Lung (tissue), 12 donors: ENCODE measurements around the gene ETV6. TPM values are rescaled to one million over a fixed set of nuclear protein-coding genes. Genes with fewer than 3 reads are reported as not detected.

Source experiments
- ATAC-seq: fragments of 200-7000 bp; cut with Tn5 transposase; one replicate; pipeline ENCODE4 v1.9.1; 2020; ENCODE audit warnings: moderate number of reproducible peaks; ENCODE audit not compliant: insufficient read depth, low FRiP score
- DNase-seq, 3 donors: peaks; one replicate each; pipeline ENCODE4 v3.0.0-alpha.2; 2013 to 2017
- H3K27ac ChIP-seq, 2 donors: one replicate each; pipeline ENCODE4 v1.5.1; 2013; ENCODE audit warnings: mild to moderate bottlenecking in 2 of 2, moderate library complexity in 2 of 2, control low read depth in 1 of 2, inconsistent platforms in 1 of 2, low read depth in 1 of 2, low read length in 1 of 2
- H3K27me3 ChIP-seq, 3 donors: one replicate each; pipeline ENCODE4 v1.5.1; 2013; ENCODE audit warnings: low read length in 2 of 3; ENCODE audit not compliant: control insufficient read depth in 3 of 3, insufficient read depth in 3 of 3
- H3K36me3 ChIP-seq, 4 donors: one replicate each; pipeline ENCODE4 v1.5.1; 2013; ENCODE audit warnings: low read length in 4 of 4, mild to moderate bottlenecking in 1 of 4, moderate library complexity in 1 of 4; ENCODE audit not compliant: control insufficient read depth in 4 of 4, insufficient read depth in 4 of 4
- H3K4me1 ChIP-seq, 5 donors: one replicate each; pipeline ENCODE4 v1.5.1; 2013; ENCODE audit warnings: low read length in 5 of 5, mild to moderate bottlenecking in 2 of 5, moderate library complexity in 1 of 5; ENCODE audit not compliant: control insufficient read depth in 5 of 5, insufficient read depth in 5 of 5
- H3K4me3 ChIP-seq: one replicate; pipeline ENCODE4 v1.5.1; 2013; ENCODE audit warnings: mild to moderate bottlenecking, control low read depth, moderate library complexity
- H3K9ac ChIP-seq, 2 donors: one replicate each; pipeline ENCODE4 v1.5.1; 2013; ENCODE audit warnings: low read length in 2 of 2, control low read depth in 1 of 2; ENCODE audit not compliant: insufficient read depth in 1 of 2
- H3K9me3 ChIP-seq, 4 donors: one replicate each; pipeline ENCODE4 v1.5.1; 2013; ENCODE audit warnings: low read length in 3 of 4, mild to moderate bottlenecking in 1 of 4, moderate library complexity in 1 of 4; ENCODE audit not compliant: control insufficient read depth in 4 of 4, insufficient read depth in 3 of 4
- whole genome bisulfite sequencing, 2 donors: extraction: QIAGEN DNeasy Blood & Tissue Kit; methylation state at CpG; one replicate each; pipeline ENCODE4 v1.1.7; 2013; 5-methylcytosine and 5-hydroxymethylcytosine counted together
- polyA plus RNA-seq, 2 donors: library from polyadenylated mRNA; stranded (reverse); fragments of 200-250 nt; gene quantifications; one replicate each; pipeline ENCODE4 v1.2.1, GENCODE V29; 2013
- total RNA-seq, 2 donors: library from RNA; depleted of rRNA in 1 of 2; stranded (reverse); fragments of >200 nt in 1 of 2; gene quantifications; one replicate each; pipeline ENCODE4 v1.2.1, GENCODE V29; 2014 to 2021
- TF ChIP-seq, protein P1 (sequence below): IDR thresholded peaks from 2 replicates; pipeline ENCODE4 v1.5.1; 2012; ENCODE audit warnings: mild to moderate bottlenecking; ENCODE audit errors: control extremely low read depth, extremely low read depth
- donor health status: control.
- donor health status: control.
- donor health status: Bipolar disorder and iron deficiency.
- donor health status: healthy.
- donor health status: DM: yes; HTN: yes; CAD: no.

ETV6 gene
- total and polyA plus RNA-seq, 4 donors, result 8.6 to 45.7 (median 13.6) TPM

GRCh38 chr12:11804130-11804529 lies 154.7 kb downstream of the ETV6 start:
- no peaks in the 10 kb centered on the region for H3K9me3 ChIP-seq
- 83 to 86% methylated on average over 1 of the region's 1 CpG for WGBS, 2 donors
- no peak for ATAC-seq
- no peak overlapping the region for H3K27ac ChIP-seq
- no peak overlapping the region for H3K4me3 ChIP-seq
- H3K36me3 ChIP-seq, result peaks cover 0 to 3% (median under 1%) of the 10 kb centered on the region in 4 donors
- H3K27me3 ChIP-seq, result no peaks in the 10 kb centered on the region
- TF ChIP-seq, protein P1, sequence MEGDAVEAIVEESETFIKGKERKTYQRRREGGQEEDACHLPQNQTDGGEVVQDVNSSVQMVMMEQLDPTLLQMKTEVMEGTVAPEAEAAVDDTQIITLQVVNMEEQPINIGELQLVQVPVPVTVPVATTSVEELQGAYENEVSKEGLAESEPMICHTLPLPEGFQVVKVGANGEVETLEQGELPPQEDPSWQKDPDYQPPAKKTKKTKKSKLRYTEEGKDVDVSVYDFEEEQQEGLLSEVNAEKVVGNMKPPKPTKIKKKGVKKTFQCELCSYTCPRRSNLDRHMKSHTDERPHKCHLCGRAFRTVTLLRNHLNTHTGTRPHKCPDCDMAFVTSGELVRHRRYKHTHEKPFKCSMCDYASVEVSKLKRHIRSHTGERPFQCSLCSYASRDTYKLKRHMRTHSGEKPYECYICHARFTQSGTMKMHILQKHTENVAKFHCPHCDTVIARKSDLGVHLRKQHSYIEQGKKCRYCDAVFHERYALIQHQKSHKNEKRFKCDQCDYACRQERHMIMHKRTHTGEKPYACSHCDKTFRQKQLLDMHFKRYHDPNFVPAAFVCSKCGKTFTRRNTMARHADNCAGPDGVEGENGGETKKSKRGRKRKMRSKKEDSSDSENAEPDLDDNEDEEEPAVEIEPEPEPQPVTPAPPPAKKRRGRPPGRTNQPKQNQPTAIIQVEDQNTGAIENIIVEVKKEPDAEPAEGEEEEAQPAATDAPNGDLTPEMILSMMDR, result no peak
- no peak overlapping the region for H3K9ac ChIP-seq
- peaks cover 0 to 4% (median 0%) of the 10 kb centered on the region in 5 donors for H3K4me1 ChIP-seq
- DNase-seq, result no peak

- Histone ChIP-seq H3K4me3 (no peak overlapping the region), H3K9me3 (no peaks in the 10 kb centered on the region), H3K27ac (no peak overlapping the region), H3K9ac (no peak overlapping the region), H3K4me1 (peaks cover 0 to 3% (median 0%) of the 10 kb centered on the region in 5 donors), H3K36me3 (peaks cover 0 to 3% (median under 1%) of the 10 kb centered on the region in 4 donors), H3K27me3 (no peaks in the 10 kb centered on the region)
- DNase-seq (no peak), ATAC-seq (no peak)
- TF ChIP-seq, protein P1, result no peak
- WGBS, 2 donors, result 47 to 66% methylated on average over 3 of the region's 3 CpGs
Observed at GRCh38 chr12:11805043-11805442, 155.6 kb downstream of the ETV6 start.

- no peak for ATAC-seq
- WGBS, 2 donors, result 88 to 94% methylated on average over 3 of the region's 3 CpGs
- H3K4me1 ChIP-seq, result peaks cover 0 to 3% (median under 1%) of the 10 kb centered on the region in 5 donors
Observed at GRCh38 chr12:11805680-11806079, 156.2 kb downstream of the ETV6 start.

More at GRCh38 chr12:11805680-11806079, 156.2 kb downstream of the ETV6 start:
- TF ChIP-seq, protein P1, result no peak
- H3K9me3 ChIP-seq, result no peaks in the 10 kb centered on the region
- H3K9ac ChIP-seq, result no peak overlapping the region
- H3K27ac ChIP-seq, result no peak overlapping the region
- H3K4me3 ChIP-seq, result no peak overlapping the region
- no peak for DNase-seq
- no peaks in the 10 kb centered on the region for H3K27me3 ChIP-seq
- H3K36me3 ChIP-seq, result peaks cover 0 to 3% (median under 1%) of the 10 kb centered on the region in 4 donors
